MCF 10A (cell line): ENCODE data around the gene CRYBG2. TPM values are rescaled to one million over a fixed set of nuclear protein-coding genes. Genes with fewer than 3 reads are reported as not detected.

ENCODE experiments used
- BruUV-seq: library from RNA; stranded (reverse); fragments of 400-500 nt; replicated peaks from 2 replicates; lab custom pipeline; 2021; lab: Mats Ljungman, UMichigan
- CTCF ChIA-PET: fragments of 300-600 bp; sonication (Branson Sonifier 250); formaldehyde crosslinking; extraction: SDS; loops from one replicate; lab custom pipeline; 2021; ENCODE audit warnings: antibody characterized with exemption, inconsistent platforms; lab: Yijun Ruan, JAX
- POLR2A ChIA-PET: fragments of 300-600, 350-650 bp; sonication (Branson Sonifier 250); formaldehyde crosslinking; extraction: SDS; loops from one replicate; lab custom pipeline; 2020; ENCODE audit warnings: antibody characterized with exemption, inconsistent platforms; lab: Yijun Ruan, JAX
- DNase-seq: peaks from one replicate; pipeline ENCODE4 v3.0.0-alpha.2; 2018; ENCODE audit not compliant: unreplicated experiment
- H3K27ac Mint-ChIP-seq: one replicate; pipeline ENCODE4 v1.8.0; 2022; ENCODE audit warnings: mild to moderate bottlenecking, low read depth, mixed read lengths; ENCODE audit not compliant: unreplicated experiment
- H3K27me3 Mint-ChIP-seq: one replicate; pipeline ENCODE4 v1.8.0; 2022; ENCODE audit warnings: mixed read lengths; ENCODE audit not compliant: insufficient read depth, unreplicated experiment
- H3K36me3 Mint-ChIP-seq: one replicate; pipeline ENCODE4 v1.8.0; 2022; ENCODE audit warnings: mild to moderate bottlenecking, moderate library complexity, mixed read lengths; ENCODE audit not compliant: insufficient read depth, unreplicated experiment
- H3K4me1 Mint-ChIP-seq: one replicate; pipeline ENCODE4 v1.8.0; 2022; ENCODE audit warnings: mixed read lengths; ENCODE audit not compliant: insufficient read depth, unreplicated experiment
- H3K4me3 Mint-ChIP-seq: one replicate; pipeline ENCODE4 v1.8.0; 2022; ENCODE audit warnings: mild to moderate bottlenecking, moderate library complexity, mixed read lengths; ENCODE audit not compliant: unreplicated experiment
- H3K9me3 Mint-ChIP-seq: one replicate; pipeline ENCODE4 v1.8.0; 2022; ENCODE audit warnings: mixed read lengths; ENCODE audit not compliant: unreplicated experiment
- intact Hi-C: fragments of 100-400 bp; cut with micrococcal nuclease; formaldehyde crosslinking; loops from 2 replicates; pipeline ENCODE4 v1.14.1; 2022
- total RNA-seq: library from RNA; stranded (reverse); gene quantifications from 2 replicates; pipeline ENCODE4 v1.2.3, GENCODE V29; 2022
- TF ChIP-seq, protein P1 (sequence below): fragments of 200-600 bp; IDR thresholded peaks from one replicate; pipeline ENCODE4 v1.8.0; 2022; ENCODE audit warnings: antibody characterized with exemption, mild to moderate bottlenecking; ENCODE audit not compliant: unreplicated experiment

Gene CRYBG2
- total RNA-seq, 1 experiment from 2014 or later = 8.6 TPM

DNA sequence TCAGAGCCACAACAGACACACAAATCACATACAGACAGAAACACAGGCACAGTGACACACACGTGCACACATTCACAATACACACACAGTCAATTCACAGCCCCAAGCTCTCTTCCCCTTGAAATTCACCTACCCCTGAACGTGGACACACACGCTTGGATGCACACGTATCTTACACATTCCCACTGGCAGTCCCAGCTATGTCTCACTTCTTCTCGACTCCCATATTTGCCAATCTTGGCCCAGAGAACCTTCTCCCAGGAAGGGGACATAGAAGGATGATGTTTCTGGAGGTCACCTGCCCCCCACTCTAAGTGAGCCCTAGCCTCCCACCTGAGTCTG lies 1.6 kb downstream of the CRYBG2 start:
- ChIA-PET CTCF (interaction anchor here (0.8 to 0.9 kb wide), 2 partner anchors 11 to 65 kb away, joined by 3 to 5 read pairs; no protein-coding TSS in a partner anchor), POLR2A (interaction anchor here (0.8 to 0.9 kb wide), 2 partner anchors 21 to 118 kb away, joined by 3 to 4 read pairs; partner anchors contain the start of gene CEP85)
- Mint-ChIP-seq H3K4me3 (no peak overlapping the region), H3K36me3 (no peaks in the 10 kb centered on the region), H3K4me1 (peaks cover 38% of the 10 kb centered on the region), H3K27me3 (no peaks in the 10 kb centered on the region), H3K9me3 (no peaks in the 10 kb centered on the region), H3K27ac (peak overlapping the region; percentile 44)
- TF ChIP-seq, protein P1, sequence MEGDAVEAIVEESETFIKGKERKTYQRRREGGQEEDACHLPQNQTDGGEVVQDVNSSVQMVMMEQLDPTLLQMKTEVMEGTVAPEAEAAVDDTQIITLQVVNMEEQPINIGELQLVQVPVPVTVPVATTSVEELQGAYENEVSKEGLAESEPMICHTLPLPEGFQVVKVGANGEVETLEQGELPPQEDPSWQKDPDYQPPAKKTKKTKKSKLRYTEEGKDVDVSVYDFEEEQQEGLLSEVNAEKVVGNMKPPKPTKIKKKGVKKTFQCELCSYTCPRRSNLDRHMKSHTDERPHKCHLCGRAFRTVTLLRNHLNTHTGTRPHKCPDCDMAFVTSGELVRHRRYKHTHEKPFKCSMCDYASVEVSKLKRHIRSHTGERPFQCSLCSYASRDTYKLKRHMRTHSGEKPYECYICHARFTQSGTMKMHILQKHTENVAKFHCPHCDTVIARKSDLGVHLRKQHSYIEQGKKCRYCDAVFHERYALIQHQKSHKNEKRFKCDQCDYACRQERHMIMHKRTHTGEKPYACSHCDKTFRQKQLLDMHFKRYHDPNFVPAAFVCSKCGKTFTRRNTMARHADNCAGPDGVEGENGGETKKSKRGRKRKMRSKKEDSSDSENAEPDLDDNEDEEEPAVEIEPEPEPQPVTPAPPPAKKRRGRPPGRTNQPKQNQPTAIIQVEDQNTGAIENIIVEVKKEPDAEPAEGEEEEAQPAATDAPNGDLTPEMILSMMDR = no peak
- no peak for DNase-seq
- TSS peak; percentile 71 for BruUV-seq
- intact Hi-C loops = no loop called here

DNA sequence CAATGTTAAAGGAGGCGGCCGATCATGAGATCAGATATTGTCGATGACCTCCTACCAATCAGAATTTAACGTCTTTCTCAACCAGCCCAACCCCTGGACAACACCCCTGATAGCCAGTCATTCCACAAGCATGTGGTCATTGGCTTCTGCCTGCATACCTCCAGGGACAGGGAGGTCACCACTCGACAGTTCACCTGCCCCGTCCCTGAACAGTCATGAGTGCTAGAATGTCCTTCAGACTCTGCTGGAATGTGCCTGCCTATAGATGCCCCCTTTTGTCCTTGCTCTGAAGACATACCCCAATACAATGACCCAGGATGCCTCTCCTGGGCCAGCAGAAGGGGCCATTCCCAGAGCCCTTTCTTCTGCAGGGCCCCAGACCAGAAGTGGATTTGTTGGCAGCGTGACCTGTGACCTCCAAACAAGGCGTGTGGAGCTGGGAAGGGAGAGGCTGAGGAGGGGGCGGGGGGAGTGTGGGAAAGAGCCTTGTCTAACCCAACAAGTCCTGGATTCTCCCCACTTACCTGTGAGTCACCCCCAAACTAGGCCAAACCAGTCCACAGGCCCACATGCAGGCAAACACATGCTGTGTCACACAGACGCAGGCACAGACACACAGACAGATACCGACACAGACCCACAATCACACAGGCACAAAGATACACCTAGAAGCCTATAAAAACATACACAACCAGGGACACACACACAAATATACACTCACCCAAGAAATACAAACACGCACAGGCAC lies 2.2 kb downstream of the CRYBG2 start:
- Mint-ChIP-seq H3K4me3 (no peak overlapping the region), H3K27ac (peak overlapping the region; percentile 44), H3K27me3 (no peaks in the 10 kb centered on the region), H3K36me3 (no peaks in the 10 kb centered on the region), H3K4me1 (peaks cover 33% of the 10 kb centered on the region), H3K9me3 (no peaks in the 10 kb centered on the region)
- TF ChIP-seq, protein P1 = no peak
- BruUV-seq = no TSS peak
- peak; percentile 71 for DNase-seq
- CTCF ChIA-PET = interaction anchor here (0.7 to 1.0 kb wide), 4 partner anchors 11 to 175 kb away, joined by 3 to 5 read pairs (median 4); no protein-coding TSS in a partner anchor
- intact Hi-C loops = no loop called here
- POLR2A ChIA-PET = interaction anchor here (0.6 to 0.9 kb wide), 3 partner anchors 22 to 117 kb away, joined by 3 to 4 read pairs (median 3); partner anchors contain the start of gene CEP85

DNA sequence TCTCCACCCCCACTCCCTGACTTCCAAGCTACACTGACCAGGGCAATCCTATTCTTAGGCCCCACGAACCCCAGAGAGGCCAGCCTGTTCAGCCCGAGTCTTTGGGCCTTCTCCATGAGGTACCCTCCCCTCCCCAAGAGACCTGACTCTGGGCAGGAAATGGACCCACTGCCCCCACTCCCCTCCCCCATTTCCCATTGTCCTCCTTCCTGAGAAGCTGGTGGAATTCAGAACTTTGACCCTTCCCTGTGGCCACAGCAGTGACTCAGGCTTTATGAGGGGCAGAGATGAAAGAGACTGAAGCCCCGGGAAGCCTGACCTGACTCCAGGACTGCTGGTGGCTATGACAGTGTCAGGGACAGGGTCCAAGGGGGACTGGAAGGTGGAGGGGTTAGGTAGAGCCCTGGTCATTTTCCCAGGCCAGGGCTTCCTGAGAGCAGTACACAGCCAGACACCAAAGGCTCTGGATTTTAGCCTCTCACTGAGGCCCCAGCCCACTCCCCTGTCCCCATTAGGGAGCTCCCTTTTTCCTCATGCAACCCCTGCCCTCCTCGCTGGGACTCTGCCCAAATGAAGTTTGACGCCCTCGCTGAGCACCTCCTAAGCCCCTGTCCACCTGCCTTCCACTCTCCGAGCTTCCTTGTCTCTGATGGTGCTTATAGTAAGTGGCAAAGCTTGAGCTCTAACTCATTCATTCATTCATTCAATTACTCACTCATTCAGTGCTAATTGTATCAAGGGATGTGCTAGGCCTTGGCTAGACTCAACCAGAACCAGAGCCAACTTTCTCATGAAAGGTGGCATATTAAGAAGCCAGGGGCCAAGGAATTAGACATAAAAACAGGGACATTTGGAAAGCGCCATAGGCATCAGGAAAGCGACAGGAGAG lies 3.0 kb downstream of the CRYBG2 start:
- Mint-ChIP-seq H3K36me3 (no peaks in the 10 kb centered on the region), H3K4me1 (peaks cover 30% of the 10 kb centered on the region), H3K4me3 (no peak overlapping the region), H3K27ac (peak overlapping the region; percentile 44), H3K27me3 (no peaks in the 10 kb centered on the region), H3K9me3 (no peaks in the 10 kb centered on the region)
- intact Hi-C loops = no loop called here
- no peak for DNase-seq
- TF ChIP-seq, protein P1 = no peak
- no TSS peak for BruUV-seq
- ChIA-PET POLR2A (interaction anchor here (0.6 kb wide), 1 partner anchor 27 kb away, joined by 3 read pairs; no protein-coding TSS in a partner anchor), CTCF (interaction anchor here (0.7 to 1.0 kb wide), 2 partner anchors 12 to 176 kb away, joined by 3 to 5 read pairs; no protein-coding TSS in a partner anchor)

DNA sequence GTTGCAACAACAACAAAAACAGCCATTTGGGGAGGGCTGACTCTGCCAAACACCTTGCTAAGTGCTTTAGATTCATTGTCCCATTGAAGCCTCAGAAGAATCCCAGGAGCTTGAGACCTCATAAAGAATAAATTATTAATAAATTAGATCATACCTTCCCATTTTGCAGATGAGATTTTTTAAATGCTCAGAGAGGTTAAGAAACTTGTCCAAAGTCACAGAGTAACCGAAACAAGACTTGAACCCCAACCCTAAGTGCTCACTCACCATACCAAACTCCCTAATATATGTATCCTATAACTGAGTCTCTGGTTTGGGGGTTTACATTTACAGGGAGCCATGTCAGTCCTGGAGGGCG lies 3.6 kb downstream of the CRYBG2 start:
- intact Hi-C loops = no loop called here
- Mint-ChIP-seq H3K36me3 (no peaks in the 10 kb centered on the region), H3K4me3 (no peak overlapping the region), H3K9me3 (no peaks in the 10 kb centered on the region), H3K4me1 (peaks cover 26% of the 10 kb centered on the region), H3K27me3 (no peaks in the 10 kb centered on the region), H3K27ac (no peak overlapping the region)
- DNase-seq = no peak
- TF ChIP-seq, protein P1 = no peak
- no TSS peak for BruUV-seq
- CTCF ChIA-PET = interaction anchor here (1.4 kb wide), 1 partner anchor 14 kb away, joined by 4 read pairs; no protein-coding TSS in a partner anchor
- POLR2A ChIA-PET = no interaction called here
